Left ventricle myocardium inferior (tissue), 1 donor: Measurements from ENCODE around the gene AGBL4. TPM values are rescaled to one million over a fixed set of nuclear protein-coding genes. Genes with fewer than 3 reads are reported as not detected.

Experiments used
- DNase-seq: peaks from one replicate; pipeline ENCODE4 v3.0.0-alpha.2; 2020
- H3K27ac ChIP-seq: fragments of 200-600 bp; replicated peaks from 2 replicates; pipeline ENCODE4 v1.8.0; 2021
- H3K27me3 ChIP-seq: fragments of 200-600 bp; 2 replicates; pipeline ENCODE4 v1.8.0; 2021; ENCODE audit warnings: low read depth
- H3K36me3 ChIP-seq: fragments of 200-600 bp; 2 replicates; pipeline ENCODE4 v1.8.0; 2021
- H3K4me1 ChIP-seq: fragments of 200-600 bp; 2 replicates; pipeline ENCODE4 v1.8.0; 2021
- H3K4me3 ChIP-seq: fragments of 200-600 bp; 2 replicates; pipeline ENCODE4 v1.8.0; 2021; ENCODE audit warnings: mild to moderate bottlenecking, moderate library complexity
- H3K9me3 ChIP-seq: fragments of 200-600 bp; replicated peaks from 2 replicates; pipeline ENCODE4 v1.8.0; 2021
- CTCF ChIP-seq: fragments of 200-600 bp; IDR thresholded peaks from 2 replicates; pipeline ENCODE4 v1.8.0; 2021; ENCODE audit warnings: antibody characterized with exemption, mild to moderate bottlenecking, borderline replicate concordance
- intact Hi-C: fragments of 100-400 bp; cut with micrococcal nuclease; formaldehyde crosslinking; loops from one replicate; pipeline ENCODE4 v1.11.0; 2022
- total RNA-seq: library from RNA; stranded (reverse); fragmentation: NEBNext Ultra II Directional; extraction: Animal tissue kit (Norgen Biotek cat#: 25700); gene quantifications from one replicate; pipeline ENCODE4 v1.2.1, GENCODE V29; 2021
- donor health status: DM: no; HTN: yes; CAD: no; lungs with severe emphysema.

AGBL4 gene
- total RNA-seq, 1 donor from 2014 or later, result 0.38 TPM

DNA sequence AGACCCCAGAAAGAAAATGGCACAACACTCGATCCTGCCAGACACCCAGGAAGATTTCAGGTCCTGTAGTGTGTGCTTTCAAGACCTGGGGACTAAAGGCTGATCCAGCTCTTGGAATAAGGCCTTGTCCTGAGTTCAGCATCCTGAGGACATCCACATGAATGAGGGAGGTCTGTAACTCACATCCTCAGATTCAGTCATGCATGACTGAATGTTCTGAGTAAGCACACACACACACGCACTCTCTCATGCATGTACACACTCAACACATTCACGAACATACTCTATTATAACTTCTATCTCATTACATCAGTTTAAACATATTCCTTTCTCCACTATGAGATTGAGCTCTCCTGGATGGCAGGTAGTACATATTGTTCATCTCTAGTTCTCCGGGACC is 973.7 kb downstream of the AGBL4 start:
- Histone ChIP-seq H3K27ac (no peak overlapping the region), H3K4me3 (no peak overlapping the region), H3K4me1 (no peaks in the 10 kb centered on the region), H3K36me3 (no peaks in the 10 kb centered on the region), H3K9me3 (no peaks in the 10 kb centered on the region), H3K27me3 (no peaks in the 10 kb centered on the region)
- no peak for DNase-seq
- intact Hi-C loops, result no loop called here
- TF ChIP-seq CTCF, result no peak

GRCh38 chr1:49048188-49048587 is 975.6 kb downstream of the AGBL4 start:
- Histone ChIP-seq H3K36me3 (no peaks in the 10 kb centered on the region), H3K27ac (no peak overlapping the region), H3K27me3 (no peaks in the 10 kb centered on the region), H3K4me3 (no peak overlapping the region), H3K9me3 (no peaks in the 10 kb centered on the region), H3K4me1 (no peaks in the 10 kb centered on the region)
- no peak for DNase-seq
- TF ChIP-seq CTCF, result no peak
- intact Hi-C loops, result no loop called here

DNA sequence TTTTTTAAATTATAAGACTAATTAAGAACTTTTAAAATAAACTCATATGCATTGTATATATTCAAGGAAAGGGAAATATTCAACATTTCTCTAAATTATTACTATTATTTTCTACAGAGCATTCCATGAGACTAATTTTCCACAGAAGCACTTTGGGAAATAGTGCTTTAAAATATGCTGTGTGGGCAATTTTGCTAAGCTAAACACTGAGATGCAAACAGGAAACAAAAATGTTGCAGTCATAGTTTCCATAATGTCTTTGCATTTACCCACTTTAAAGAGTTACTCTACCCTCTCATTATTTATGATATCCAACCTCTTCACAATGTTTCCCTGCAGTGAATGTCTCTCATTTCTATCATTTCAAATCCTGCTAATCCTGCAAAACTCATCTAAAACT is 977.4 kb downstream of the AGBL4 start:
- no peaks in the 10 kb centered on the region for H3K4me1 ChIP-seq
- no peak for DNase-seq
- H3K9me3 ChIP-seq, result no peaks in the 10 kb centered on the region
- intact Hi-C loops, result no loop called here
- no peak for TF ChIP-seq CTCF
- H3K27ac ChIP-seq, result no peak overlapping the region
- H3K4me3 ChIP-seq, result no peak overlapping the region
- H3K36me3 ChIP-seq, result no peaks in the 10 kb centered on the region
- H3K27me3 ChIP-seq, result no peaks in the 10 kb centered on the region

DNA sequence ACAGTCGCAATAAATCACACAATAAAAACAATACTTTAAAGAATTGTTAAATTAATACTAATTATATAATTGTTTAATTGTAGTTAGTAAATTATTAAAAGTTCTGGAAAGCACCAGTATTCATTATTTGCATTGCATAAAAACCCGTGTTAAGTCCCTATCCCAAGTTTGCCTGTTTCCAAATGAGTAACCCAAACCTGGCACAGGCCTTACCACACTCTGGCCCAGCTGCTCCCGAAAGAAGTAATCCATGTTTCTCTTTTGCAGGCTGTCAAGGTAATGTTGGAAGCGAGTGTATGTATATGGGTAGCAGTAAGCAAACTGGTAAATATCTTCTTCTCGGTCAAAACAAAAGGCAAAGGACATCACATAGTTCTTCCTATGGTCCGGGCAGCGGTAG is 978.4 kb downstream of the AGBL4 start:
- no peaks in the 10 kb centered on the region for H3K27me3 ChIP-seq
- no peaks in the 10 kb centered on the region for H3K36me3 ChIP-seq
- H3K27ac ChIP-seq, result no peak overlapping the region
- no peaks in the 10 kb centered on the region for H3K9me3 ChIP-seq
- intact Hi-C loops, result no loop called here
- no peak for TF ChIP-seq CTCF
- H3K4me1 ChIP-seq, result no peaks in the 10 kb centered on the region
- no peak for DNase-seq
- H3K4me3 ChIP-seq, result no peak overlapping the region

DNA sequence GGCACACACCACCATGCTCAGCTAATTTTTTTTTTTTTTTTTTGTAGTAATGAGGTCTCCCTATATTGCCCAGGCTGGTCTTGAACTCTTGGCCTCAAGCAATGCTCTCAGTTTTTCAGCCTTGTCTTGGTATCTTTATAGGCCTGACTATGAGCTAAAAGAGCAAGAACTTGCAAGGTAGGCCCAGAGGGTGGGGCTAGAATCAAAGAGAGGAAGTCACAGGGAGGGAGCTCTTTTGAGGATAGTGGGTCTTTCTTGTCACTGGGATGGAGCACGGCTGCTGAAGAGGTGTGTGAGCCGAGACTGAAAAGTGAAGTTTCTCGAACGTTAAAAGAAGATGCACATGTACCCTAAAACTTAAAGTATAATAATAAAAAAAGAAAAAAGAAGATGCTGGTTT is 987.1 kb downstream of the AGBL4 start:
- Histone ChIP-seq H3K9me3 (no peaks in the 10 kb centered on the region), H3K4me3 (no peak overlapping the region), H3K27ac (no peak overlapping the region), H3K4me1 (no peaks in the 10 kb centered on the region), H3K36me3 (no peaks in the 10 kb centered on the region), H3K27me3 (no peaks in the 10 kb centered on the region)
- DNase-seq, result no peak
- TF ChIP-seq CTCF, result no peak
- intact Hi-C loops, result no loop called here

- no peaks in the 10 kb centered on the region for H3K27me3 ChIP-seq
- no peaks in the 10 kb centered on the region for H3K36me3 ChIP-seq
- H3K4me1 ChIP-seq, result no peaks in the 10 kb centered on the region
- no peak overlapping the region for H3K27ac ChIP-seq
- TF ChIP-seq CTCF, result no peak
- intact Hi-C loops, result no loop called here
- peaks cover 20% of the 10 kb centered on the region for H3K9me3 ChIP-seq
- no peak overlapping the region for H3K4me3 ChIP-seq
- DNase-seq, result no peak
Measured at GRCh38 chr1:49028396-49028795, 995.4 kb downstream of the AGBL4 start.
